Measurements from ENCODE around the gene ASPDH.
"Not testable (repeated sequence)": the region's sequence is repeated elsewhere in the genome, so short reads cannot be mapped to it uniquely, and the experiment has no call there.

Gene ASPDH

DNA sequence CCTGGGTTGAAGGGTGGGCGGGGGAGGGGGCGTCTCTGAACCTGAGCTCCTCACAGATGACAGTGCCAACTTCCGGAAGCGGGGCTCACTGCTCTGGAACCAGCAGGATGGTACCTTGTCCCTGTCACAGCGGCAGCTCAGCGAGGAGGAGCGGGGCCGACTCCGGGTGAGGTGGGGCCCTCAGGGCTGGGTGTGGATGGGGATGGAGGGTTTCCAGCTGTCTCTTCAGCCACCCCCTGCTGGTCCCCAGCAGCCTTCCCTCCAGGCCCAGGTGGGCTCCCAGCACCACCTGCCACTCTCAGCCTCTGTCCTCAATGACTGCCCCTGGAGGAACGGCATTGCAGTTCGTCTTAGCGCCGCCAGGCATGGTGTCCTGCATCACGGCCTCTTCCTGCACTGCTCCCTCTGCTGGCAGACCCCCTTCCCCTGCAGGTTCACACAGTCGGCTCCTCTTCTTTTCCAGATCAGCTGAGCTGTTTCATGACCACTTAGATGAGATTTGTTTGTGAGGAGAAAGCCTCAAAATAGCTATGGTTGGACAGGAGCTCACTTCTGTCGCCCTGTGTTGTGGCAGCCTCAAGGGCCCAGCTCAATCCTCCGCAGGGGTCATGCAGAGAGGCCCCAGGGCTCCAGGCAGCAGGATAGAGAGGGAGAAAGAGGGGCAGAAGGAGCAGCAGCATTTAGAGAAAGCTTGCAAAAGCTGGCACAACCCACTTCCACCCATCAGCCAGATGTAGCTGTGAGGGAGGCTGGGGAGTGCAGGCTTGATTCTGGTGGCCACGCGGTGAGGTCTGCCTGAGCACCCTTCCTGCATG, 34.6 kb downstream of the ASPDH start:
- DNase-seq (ENCODE audit: low read depth), result no peak

DNA sequence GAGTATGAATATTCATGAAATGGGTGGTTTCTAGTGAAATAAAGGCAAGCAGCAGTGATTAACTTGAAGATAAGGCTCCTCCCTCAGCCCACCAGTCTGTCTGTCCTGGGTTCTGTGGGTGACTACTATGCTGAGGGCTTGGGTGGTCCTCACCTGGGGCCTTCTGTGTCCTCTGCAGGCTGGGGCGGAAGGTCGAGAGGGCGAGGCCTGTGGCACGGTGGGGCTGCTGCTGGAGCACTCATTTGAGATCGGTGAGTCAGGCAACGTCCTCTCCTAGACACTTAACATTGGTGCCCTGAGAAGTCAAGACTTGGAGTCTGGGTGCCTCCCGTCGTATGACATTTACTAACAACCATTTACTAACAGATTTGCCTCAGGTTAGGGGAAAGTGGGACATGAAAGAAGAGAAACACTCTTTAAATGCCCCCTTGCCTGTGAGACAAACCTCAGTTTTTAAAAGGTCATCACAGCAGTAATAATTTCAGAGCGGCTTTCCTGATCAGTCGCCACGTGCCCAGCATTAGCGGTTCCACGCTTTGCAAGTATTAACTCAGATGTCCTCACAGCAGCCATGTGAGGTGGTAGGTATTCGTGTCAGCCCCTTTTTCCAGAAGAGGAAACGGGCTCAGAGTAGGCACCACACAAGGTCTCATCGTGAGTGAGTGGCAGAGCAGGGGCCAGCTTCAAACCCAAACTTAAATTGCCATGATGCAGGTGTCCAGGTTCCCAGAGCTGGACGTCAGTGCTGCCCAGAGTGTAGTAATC, 35.8 kb downstream of the ASPDH start:
- no peak for DNase-seq (ENCODE audit: low read depth)

DNA sequence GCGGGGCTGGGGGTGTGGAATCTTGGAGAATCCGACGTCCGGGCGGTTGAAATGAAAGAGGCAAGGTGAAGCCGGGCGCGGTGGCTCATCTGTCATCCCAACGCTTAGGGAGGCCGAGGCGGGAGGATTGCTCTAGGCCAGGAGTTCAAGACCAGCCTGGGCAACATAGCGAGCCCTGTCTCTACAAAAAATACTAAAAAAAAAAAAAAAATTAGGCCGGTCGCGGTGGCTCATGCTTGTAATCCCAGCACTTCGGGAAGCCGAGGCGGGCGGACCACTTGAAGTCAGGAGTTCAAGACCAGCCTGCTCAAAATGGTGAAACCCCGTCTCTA, 36.8 kb downstream of the ASPDH start:
- DNase-seq (ENCODE audit: low read depth), result no peak

DNA sequence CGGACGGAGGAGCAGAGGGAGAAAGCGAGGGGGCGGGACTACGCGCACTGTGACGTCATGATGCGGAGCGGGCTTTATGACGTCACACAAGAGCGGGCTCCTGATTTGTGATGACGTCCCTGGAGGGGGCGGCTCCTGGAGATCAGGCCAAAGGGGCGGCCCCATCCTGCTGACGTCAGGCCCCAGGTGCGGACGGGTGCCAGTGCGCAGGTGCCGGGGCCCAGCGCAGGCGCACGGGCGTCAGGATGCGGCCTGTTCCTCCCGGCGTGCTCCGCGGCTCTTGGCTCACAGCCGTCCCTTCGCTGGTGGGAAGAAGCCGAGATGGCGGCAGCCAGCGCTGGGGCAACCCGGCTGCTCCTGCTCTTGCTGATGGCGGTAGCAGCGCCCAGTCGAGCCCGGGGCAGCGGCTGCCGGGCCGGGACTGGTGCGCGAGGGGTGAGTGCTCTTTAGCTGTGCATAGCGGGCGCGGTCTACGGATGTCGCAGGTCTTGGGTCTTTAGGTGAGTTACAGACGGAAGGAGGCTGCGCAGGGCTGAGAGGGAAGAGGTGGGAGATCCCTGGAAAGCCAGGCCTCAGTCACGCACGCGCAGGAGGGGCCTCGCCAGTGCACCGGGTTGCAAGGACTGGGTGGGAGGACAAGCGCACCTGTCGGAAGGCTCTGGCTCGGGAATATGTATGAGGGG, 37.3 kb downstream of the ASPDH start, which contains the start of the genes EMC10 and GARIN5A:
EMC10 (plus strand) TSS at position 284 of the 683 bp plus-strand sequence; CDS start at position 322, 38 bp downstream.
GARIN5A (minus strand) TSS at position 625 of the 683 bp plus-strand sequence; CDS start at position 165, 460 bp downstream.
- peak; percentile 91 for DNase-seq (ENCODE audit: low read depth)

DNA sequence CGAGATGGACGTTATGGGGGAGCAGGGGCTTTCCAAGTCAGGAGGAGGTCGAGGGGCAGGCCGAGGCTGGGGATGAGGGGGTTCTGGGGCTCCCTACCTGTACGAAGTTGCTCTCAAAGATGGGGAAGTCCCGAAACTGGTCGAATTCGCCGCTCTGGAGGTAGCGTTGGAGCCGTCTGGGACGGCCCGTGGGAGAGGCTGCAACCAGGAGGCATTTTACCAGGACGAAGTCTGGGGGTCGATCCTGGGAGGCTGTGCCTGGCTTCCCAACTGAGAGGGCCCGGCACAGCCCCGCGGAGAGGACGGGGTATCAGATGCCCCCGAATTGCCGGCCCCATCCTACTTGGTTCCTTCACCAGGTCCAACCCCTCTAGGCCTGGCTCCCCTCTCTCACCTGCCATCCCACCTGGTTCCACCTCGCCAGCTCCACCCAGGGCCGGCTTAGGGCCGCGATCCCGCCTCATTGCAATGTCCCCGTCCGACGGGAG, 37.9 kb downstream of the ASPDH start:
- no peak for DNase-seq (ENCODE audit: low read depth)

DNA sequence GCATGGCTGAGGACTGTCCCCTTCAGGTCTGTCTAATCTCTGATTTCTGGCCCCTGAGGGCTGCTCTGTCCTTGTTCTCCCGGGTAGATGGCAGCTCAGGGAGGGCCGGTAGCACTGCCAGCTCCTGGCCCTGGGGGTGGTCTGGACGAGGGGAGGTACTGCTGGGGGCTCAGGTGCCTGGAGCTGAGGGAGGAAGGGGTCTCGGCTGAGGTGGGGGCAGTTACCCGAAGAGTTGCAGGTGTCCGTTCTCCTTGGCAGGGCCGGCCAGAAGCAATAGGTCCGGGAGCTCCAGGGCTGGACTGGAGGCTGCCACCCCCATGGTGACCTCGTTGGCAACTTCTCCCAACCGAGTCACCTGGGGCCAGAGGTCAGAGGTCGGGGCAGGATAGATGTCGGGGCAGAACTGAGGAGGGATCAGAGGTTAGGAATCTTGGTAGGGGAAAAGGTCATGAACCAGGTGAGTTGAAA, 38.6 kb downstream of the ASPDH start:
- no peak for DNase-seq (ENCODE audit: low read depth)

DNA sequence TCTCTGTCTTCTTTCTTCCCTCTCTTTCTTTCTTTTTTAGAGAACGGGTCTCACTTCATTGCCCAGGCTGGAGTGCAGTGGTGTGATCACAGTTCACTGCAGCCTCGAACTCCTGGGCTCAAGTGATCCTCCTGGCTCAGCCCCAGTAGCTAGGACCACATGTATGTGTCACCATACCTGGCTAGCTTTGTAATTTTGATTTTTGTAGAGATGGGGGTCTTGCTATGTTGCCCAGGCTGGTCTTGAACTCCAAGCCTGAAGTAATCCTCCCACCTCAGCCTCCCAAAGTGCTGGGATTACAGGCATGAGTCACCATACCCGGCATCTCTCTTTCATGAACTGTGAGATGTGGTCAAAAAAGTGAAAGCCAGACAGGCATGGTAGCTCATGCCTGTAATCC, 40.4 kb downstream of the ASPDH start:
- DNase-seq (ENCODE audit: low read depth), result not testable (repeated sequence)

DNA sequence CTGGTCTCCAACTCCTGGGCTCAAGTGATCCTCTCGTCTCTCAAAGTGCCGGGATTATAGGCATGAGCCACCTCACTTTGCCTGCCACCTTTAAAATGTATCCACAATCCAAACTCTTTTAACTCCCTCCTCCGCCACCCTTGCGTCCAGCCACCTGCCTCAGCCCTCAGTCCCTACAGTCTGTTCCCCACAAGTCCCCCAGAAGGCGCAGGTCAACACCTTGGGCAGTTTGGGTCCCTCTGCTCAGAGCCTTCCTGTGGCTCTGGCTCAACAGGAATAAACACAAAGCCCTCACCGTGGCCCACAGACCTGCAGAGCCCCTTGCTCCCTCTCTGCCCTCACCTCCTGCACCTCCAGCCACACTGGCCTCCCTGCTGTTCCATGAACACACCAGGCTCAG, 44.9 kb downstream of the ASPDH start:
- no peak for DNase-seq (ENCODE audit: low read depth)

DNA sequence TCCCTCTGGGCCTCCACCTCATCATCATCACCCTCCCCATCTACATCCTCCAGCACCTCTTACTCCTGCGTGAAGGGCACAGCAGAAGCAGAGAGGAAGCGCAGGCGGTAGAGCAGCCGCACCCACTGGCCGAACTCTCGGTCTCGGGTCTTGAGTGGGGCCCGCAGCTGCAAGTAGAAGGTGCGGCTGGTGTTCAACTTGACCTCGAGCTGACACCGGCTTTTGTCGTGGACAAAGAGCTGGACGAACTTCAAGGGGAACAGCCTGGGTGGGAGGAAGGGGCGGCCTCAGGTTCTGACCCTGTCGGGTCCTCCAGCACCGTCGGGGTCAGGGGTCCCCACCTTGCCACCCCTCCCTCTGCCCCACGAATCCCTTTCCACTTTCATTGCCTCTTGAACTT, 46.1 kb downstream of the ASPDH start:
- DNase-seq (ENCODE audit: low read depth), result no peak

DNA sequence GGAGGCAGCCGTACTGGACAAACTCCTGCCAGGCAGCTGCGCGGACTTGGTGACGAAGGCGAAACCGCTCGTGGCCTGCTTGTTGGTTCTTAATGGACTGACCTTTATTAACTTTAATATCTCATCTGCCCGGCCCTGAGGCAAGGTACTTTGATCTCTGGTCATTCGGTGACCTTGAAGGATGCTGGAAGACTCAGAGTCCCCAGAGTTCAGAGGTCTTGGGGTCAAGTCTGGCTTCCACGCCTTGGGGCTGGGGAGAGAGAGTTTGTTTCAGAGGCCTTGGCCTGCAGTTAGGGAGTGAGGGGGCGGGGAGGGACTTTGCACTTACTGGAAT, 47.0 kb downstream of the ASPDH start:
- DNase-seq (ENCODE audit: low read depth), result no peak

DNA sequence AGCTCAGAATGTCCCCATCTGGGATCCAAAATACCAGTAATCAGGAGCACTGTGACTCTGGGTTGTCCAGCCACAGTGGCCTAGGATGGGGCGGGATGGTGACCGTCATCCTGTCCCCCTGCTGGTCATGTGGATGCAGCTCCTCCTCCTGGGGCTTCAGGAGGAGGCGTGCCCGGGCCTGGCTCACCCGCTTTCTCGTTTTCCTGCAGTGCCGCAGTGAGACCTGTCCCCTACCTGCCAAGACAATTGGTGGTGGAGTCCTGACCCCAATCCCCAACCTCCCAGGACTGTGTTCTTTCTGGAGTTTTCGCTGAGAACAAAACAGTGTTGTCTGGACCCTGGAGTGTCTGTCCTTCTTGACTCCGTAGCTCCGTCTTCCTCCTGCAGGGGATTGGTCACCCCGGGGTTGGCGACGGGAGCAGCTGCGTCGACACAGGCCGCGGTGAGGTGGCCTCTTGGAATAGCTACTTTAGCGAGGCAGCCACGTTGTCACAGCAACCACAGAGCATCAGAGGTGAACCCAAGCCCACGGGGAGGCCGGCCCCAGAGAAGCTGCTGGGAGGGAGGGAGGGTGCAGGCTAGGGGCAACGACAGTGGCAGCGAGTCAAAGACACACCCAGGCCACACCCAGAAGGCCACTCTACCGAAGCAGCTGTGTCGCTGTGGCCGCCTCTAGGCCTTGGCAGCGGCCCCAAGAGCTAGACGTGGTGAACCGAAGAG, 47.6 kb downstream of the ASPDH start:
- DNase-seq (ENCODE audit: low read depth), result no peak

DNA sequence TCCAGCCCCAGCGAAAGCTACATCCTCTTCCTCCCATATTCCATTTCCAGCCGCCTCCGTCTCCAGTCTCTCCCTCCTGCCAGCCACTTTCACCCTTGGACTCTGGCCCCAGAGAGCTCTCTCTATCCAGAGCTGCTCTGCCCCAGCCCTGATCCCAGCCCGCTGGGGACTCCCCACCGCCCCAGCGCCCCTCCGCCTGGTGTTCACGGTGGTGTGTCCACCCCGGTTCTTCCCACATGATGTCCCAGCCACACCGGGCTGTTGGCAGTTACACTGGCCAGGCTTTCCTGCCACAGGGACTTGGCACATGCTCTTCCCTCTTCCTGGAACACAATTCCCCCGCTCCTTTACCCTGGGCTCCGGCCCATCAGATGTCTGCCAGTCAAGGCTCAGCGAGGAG, 48.7 kb downstream of the ASPDH start:
- DNase-seq (ENCODE audit: low read depth), result no peak

DNA sequence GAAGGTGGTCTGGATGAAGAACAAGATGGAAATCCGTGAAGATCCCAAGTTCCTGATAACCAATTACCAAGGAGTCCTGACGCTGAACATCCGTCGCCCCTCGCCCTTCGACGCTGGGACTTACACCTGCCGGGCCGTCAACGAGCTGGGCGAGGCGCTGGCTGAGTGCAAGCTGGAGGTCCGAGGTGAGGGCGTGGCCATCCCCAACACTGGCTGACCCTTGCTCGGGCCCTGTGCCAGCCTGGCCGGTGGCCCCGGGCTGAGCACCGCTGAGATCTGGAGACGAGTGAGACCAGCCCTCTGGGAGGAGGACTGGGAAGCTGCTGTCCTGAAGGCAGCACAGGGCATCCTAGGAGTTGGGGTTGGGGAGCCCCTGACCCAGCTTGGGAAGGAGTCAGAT, 49.4 kb downstream of the ASPDH start:
- DNase-seq (ENCODE audit: low read depth), result no peak

DNA sequence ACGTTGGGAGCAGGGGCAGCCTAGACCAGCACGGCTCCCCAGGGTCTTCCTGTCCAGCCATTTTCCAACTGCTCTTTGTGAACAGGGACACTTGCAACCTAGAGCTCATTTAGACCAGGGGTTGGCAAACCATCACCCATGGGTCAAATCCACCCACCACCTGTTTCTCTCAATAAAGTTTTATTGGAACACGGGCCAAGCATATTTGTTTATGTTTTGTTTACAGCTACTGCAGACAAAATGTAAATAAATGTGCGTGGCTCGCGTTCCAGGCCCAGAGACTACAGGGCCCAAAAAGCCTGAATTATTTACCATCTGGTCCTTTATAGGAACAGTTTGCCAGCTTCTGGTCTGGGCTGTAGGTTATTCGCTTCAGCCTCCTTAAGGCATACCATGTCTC, 50.7 kb downstream of the ASPDH start:
- DNase-seq (ENCODE audit: low read depth), result no peak

All from activated T-cell treated with anti-CD3 and anti-CD28 coated beads for 24 hours (primary cell).